Epithelial cell of proximal tubule (primary cell): Measurements from ENCODE around the gene IKZF3. TPM values are rescaled to one million over a fixed set of nuclear protein-coding genes. Genes with fewer than 3 reads are reported as not detected.
"Not testable (repeated sequence)": the region's sequence is repeated elsewhere in the genome, so short reads cannot be mapped to it uniquely, and the experiment has no call there.

Experiments
- DNase-seq: peaks from one replicate; pipeline ENCODE4 v3.0.0-alpha.2; 2011; ENCODE audit warnings: low read depth
- H3K4me3 ChIP-seq: 2 replicates; pipeline ENCODE4 v1.5.1; 2011; ENCODE audit warnings: low read depth, mild to moderate bottlenecking, low read length
- total RNA-seq: library from RNA; depleted of rRNA; stranded (reverse); fragments of >200 nt; gene quantifications from 2 replicates; pipeline ENCODE4 v1.2.3, GENCODE V29; 2015
- TF ChIP-seq, protein P1 (sequence below): conservative IDR thresholded peaks from 2 replicates; pipeline ENCODE4 v1.5.1; 2012; ENCODE audit warnings: low read depth, mild to moderate bottlenecking, low read length

The IKZF3 gene
- total RNA-seq, 1 donor from 2014 or later: not detected

- no peak for DNase-seq
- H3K4me3 ChIP-seq: no peak overlapping the region
- TF ChIP-seq, protein P1, sequence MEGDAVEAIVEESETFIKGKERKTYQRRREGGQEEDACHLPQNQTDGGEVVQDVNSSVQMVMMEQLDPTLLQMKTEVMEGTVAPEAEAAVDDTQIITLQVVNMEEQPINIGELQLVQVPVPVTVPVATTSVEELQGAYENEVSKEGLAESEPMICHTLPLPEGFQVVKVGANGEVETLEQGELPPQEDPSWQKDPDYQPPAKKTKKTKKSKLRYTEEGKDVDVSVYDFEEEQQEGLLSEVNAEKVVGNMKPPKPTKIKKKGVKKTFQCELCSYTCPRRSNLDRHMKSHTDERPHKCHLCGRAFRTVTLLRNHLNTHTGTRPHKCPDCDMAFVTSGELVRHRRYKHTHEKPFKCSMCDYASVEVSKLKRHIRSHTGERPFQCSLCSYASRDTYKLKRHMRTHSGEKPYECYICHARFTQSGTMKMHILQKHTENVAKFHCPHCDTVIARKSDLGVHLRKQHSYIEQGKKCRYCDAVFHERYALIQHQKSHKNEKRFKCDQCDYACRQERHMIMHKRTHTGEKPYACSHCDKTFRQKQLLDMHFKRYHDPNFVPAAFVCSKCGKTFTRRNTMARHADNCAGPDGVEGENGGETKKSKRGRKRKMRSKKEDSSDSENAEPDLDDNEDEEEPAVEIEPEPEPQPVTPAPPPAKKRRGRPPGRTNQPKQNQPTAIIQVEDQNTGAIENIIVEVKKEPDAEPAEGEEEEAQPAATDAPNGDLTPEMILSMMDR: no peak
These were observed 30.7 kb upstream of the IKZF3 start for GRCh38 chr17:39894681-39895376.

DNA sequence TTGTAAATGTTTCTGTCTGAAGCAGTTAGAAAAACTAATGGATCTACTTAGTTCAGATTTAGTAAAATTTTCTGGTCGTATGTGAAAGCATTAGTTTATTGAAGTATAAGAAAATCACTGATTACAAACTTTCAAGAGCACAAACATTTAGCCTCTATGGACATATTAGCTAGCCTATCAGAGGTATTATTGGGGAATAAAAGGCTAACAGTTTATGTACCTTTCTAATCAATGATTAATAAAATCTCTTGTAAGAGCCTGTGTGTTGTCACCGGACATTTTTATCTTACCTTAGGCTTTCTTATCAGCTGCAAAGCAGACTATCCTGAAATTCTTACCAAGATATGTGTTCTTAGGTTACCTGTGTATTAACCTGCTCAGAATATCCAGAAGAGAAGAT is 25.1 kb upstream of the IKZF3 start:
- no peak for DNase-seq
- H3K4me3 ChIP-seq: no peak overlapping the region
- TF ChIP-seq, protein P1: no peak

- TF ChIP-seq, protein P1: no peak
- DNase-seq: no peak
- H3K4me3 ChIP-seq: no peak overlapping the region
These were observed 23.0 kb upstream of the IKZF3 start for GRCh38 chr17:39887078-39887477.

DNA sequence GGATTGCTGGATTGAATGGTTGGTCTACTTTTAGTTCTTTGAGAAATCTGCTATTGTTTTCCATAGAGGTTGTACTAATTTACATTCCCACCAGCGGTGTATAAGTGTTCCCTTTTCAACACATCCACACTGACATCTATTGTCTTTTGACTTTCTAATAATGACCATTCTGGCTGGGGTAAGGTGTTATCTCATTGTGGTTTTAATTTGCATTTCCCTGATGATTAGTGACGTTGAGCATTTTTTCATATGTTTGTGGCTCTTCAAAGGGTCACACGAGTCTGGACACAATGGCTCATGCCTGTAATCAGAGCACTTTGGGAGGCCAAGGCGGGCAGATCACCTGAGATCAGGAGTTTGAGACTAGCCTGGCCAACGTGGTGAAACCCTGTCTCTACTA is 22.0 kb upstream of the IKZF3 start:
- not testable (repeated sequence) for DNase-seq, H3K4me3 ChIP-seq

DNA sequence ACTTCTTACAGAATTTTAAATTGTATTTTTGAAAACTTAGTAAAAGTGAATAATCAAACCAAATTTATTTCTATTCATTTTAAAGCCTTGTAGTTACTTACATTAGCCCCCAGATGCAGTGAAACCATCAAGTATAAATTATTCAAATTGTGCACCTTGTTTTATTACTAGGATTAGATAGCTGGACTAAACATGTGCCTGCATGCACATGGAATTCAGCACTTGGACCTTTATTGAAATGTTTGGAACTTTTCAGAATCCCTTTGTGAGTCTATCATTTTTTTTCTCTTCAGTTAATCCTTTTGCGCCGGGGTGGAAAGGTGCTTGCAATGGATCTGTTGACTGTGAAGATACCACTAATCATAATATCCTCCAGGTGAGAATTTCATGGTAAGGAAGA is 8.6 kb upstream of the IKZF3 start:
- TF ChIP-seq, protein P1: peak; percentile 26
- DNase-seq: no peak
- no peak overlapping the region for H3K4me3 ChIP-seq

GRCh38 chr17:39871801-39872200 is 7.7 kb upstream of the IKZF3 start:
- TF ChIP-seq, protein P1: no peak
- DNase-seq: no peak
- no peak overlapping the region for H3K4me3 ChIP-seq

- TF ChIP-seq, protein P1: no peak
- H3K4me3 ChIP-seq: no peak overlapping the region
- no peak for DNase-seq
These were observed 6.7 kb upstream of the IKZF3 start for GRCh38 chr17:39870776-39871175.
